Measurements from ENCODE around the gene TBX15.

GRCh38 chr1:119004781-119005180 is 16.6 kb upstream of the TBX15 start:
- TF ChIP-seq CTCF (IDR thresholded peaks at IDR 0.05; ENCODE audit: low read depth, low read length, poor library complexity, severe bottlenecking): no peak
- no peak for TF ChIP-seq EZH2phosphoT487 (IDR thresholded peaks at IDR 0.05; ENCODE audit: borderline replicate concordance, low read length)
